GM19238 (cell line): ENCODE measurements around the gene OPA1.

Experiments
- DNase-seq: peaks from one replicate; pipeline ENCODE4 v3.0.0; 2011; ENCODE audit warnings: low spot score; ENCODE audit not compliant: insufficient read length

Gene OPA1

DNA sequence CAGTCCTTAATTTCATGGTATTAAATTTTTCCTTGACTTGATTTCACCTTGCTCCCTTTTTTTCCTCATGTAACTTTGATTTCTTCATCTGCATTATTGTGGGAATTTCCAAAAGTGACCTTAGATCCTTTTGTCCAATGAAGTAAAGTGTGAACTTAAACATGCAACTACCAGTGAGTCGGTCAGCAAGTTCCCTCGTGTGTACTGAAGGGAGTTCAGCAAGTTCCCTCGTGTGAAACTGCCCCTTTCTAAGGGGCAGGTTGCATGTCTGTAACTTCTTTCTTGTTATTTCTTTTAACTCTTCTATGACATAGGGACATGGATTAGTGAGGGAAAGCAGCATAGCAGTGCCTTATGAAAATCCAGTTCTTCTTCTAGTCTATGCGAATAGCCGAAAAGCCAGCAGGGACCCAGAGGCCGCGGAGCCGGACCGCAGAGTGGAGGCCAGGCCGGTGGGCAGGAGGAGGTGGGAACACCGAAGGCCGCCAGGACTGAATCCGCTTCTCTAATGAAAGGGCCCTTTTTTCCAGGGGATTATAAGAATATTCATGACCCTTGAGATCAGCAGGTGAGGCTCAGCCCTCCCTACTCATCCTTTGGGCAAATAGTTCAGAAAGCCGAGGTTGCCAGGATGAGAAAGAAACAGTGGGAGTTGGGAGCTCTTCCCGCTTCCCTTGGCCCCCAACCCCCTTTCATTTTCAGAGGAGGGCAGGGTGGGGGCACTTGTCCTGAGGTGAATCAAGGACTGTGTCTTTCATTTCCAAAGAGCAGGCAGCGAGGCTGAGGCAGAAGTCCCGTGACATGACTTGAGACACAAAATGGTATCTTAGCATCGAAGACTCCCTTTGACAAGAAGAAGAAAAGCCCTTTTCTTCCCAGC lies 117.5 kb downstream of the OPA1 start:
- no peak for DNase-seq

DNA sequence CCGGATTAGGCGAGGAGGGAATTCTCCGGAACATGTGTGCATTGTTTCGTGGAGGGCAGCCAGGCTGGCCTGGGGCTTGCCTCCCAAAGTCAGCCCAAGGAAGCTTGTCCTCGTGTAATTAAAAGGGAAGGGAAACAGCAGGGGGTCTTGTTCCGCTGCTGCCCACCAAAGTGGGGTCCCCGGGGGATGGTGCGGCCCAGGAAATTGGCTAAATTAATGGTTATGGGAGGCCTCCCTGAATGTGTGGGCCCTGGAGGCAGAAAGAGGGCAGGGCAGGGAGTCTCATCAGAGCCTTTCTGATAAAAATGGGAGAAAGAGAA lies 118.1 kb downstream of the OPA1 start:
- DNase-seq: no peak

DNA sequence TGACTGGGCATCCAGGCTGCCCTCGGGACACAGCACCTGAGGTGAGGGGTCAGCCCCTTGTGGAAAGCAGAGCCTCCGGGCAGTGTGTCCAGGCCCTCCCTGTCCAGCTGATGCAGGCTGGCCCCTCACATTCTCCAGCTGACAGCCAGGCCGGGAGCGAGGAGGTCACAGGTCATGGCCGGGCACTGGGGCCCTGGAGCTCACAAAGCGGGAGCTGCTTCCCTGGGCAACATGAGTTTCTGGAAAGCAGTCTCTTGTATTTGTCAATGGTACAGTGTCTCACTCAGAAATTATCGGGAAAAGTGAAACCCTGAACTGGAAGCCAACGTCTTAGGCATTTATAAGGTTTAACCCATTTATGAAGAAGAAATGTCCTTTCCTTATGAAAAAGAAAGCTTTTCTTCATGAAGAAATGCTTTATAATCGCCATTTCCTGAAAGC lies 118.5 kb downstream of the OPA1 start:
- no peak for DNase-seq

DNA sequence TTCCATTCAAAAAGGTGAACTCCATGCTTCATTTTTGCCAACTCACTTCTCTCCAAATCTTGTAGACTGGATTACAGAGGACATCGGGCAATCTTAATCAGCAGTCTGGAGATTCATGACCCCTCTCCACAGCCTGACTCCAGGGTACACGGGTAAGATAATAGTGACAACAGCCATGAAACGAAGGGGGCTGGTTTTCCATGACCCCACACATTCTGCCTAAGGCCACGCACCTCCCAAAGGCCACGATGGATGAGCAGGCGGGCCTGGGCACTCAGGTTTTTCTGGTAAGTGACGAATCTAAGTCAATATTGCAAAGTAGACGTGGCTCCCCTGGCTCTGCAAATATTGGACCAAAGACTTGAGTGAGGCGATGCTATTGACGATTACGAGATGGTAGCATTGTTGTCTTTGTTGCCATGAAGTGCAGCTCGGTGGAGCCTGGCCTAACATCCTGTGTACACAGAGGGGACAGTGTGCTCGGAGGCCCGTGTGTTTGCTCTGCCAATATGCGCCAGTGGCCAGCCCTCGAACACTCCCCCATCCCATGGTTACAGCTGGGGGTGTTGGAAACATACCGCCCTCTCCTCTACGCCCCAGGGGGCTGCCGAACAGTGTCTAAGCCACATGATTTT lies 119.1 kb downstream of the OPA1 start:
- DNase-seq: no peak

DNA sequence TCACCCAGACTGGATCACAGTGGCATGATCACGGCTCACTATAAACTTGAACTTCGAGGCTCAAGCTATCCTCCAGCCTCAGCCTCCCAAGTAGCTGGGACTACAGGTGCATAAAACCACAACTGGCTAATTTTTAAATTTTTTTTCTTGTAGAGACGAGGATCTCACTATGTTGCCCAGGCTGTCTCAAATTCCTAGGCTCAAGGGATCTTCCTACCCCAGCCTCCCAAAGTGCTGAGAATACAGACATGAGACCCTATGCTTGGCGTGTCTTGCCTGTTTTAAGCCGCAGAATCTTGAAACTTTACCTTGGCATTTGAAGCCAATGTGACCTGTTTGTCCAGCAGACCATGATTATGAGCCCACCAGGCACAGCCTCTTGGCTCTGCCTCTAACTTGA lies 119.9 kb downstream of the OPA1 start:
- no peak for DNase-seq

DNA sequence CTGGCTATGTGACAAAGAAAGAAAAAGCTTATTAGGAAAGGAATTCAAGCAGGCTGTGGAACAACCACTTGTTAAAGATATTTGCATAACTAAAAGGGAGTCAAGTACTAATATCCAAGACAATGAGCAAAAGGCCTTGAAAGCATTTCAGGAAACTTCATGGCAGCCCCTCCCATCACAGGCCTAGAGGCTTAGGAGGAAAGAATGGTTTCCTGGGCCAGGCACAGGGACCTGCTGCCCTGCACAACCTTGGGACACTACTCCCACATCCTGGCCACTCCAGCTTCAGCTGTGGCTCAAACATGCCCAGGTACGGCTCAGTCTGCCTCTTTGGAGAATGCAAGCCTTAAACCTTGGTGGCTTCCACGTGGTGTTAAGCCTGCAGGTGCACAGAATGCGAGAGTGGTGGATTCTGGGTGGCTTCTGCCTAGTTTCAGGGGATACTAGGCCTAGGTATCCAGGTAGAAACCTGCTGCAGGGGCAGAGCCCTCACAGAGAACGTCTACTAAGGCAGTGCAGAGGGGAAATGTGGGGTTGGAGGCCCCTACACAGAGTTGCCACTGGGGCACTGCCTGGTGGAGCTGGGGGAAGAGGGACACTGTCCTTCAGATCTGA lies 121.6 kb downstream of the OPA1 start:
- DNase-seq: no peak

DNA sequence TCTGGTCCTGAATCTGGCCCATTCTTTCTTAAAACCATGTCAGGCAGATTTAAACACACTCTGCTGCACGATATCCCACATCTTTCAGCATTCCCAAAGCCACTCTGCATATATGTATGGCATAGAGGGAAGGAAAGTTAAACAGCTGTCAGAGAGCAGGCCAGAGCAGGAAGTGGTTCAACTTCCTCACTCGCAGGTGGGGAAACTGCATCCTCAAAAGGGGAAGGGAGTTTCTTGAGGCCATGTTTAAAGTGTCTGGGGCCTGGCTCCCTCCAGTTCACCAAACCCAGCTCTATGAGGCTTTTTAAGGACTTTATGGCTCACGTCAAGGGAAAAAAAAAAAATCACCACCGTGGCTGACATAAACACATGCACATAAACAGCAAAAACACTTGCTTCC lies 123.1 kb downstream of the OPA1 start:
- no peak for DNase-seq

DNA sequence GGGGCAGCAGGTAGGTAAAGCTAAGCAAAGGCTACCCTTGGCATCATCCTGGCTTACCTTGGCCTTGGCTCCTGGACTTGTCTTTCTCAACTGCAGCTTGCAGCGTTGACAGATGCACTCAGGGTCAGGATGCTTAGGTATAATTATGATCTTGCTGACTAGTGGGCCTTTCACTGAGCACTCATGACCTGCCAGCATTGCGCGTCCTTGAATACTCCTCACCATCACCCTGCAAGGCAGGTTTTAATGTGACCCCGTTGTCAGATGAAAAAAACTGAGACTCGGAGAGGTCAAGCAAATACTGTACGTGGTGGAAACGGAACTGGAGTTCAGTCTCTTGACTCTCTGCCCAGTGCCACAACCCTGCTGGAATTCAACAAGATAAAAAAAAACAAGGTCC lies 126.7 kb downstream of the OPA1 start:
- DNase-seq: no peak

DNA sequence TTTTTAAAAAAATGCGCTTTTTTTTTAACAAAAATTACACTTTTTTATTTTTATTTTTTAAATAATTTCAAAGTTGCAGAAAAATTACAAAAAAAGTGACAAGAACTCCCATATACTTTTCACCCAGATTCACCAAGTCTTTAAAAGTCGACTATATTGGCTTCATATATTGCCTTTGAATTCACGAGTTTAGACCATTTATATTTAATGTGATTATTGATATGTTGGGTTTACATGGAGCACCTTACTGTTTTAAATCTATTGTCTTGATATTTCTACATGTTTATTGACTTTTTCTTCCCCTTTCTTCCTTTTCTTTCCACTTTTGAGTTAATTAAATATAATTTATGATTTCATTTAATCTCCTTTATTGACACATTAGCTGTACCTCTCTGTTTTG lies 127.2 kb downstream of the OPA1 start:
- no peak for DNase-seq

DNA sequence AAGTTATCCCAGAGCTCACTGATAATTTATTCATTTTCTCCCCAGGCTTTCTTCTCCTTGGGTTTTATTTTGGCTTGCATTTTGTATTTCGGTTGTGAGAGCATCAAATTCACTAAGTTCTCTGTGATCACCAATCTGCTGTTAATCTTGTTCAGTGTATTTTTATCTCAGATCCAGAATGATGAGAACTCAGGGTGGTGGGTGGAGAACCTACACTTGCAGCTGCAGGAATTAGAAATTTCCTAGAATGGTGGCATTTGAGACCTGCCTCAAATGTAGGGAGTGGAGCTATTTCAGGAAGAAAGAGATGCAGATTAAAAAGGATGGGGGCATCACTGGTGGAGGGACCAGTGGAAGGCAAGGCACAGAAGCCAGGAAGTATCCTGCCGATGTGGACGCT lies 129.6 kb downstream of the OPA1 start:
- no peak for DNase-seq

DNA sequence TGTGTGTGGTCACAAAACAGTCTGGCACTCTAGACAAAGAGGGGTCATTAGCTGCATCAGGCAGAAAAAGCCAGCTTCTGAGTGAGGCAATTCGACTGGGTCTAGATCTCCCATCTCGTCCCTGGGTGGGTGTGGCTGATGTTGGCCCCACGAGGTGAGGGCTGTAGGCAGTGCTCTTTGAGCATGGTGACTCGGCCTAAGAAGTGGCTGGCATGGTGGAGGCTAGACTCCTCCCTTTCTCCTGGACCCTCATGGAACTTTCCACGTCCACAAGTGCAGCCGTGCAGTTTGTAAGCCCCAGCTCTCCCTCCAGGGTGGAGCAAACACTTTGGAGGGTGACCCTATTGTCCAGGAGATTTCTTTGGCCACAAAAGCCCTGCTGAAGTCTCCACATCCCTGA lies 134.1 kb downstream of the OPA1 start:
- no peak for DNase-seq

DNA sequence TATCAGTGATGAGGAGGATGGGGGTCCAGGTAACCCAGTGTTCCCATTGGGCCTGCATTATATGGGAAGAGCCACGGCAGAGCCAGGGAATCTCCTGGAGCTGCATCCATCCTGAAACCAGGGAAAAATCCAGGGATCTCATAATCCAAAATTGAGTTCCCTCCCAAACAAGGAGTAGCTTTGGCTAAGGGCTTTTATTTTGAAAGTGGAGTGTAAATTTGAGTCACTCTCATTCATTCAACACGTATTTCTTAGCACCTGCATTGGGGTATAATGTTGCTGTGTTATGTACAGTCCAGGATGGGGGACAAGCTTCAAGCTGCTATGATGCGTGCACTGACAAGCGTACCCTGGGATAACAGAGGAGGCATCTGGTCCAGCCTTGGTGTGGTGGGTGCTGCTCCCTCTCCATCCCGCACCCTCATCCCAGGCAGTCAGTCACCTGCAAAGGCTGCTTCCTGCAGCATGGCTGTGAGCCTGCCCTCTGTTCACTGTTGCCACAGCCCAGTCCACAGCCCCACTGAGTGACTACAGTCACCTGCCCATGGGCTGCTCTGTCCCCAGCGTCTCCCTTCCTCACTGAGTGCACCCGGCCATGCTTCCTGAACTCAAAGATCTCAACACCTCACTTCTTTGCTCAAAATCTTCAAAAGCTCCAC lies 135.6 kb downstream of the OPA1 start:
- DNase-seq: no peak

DNA sequence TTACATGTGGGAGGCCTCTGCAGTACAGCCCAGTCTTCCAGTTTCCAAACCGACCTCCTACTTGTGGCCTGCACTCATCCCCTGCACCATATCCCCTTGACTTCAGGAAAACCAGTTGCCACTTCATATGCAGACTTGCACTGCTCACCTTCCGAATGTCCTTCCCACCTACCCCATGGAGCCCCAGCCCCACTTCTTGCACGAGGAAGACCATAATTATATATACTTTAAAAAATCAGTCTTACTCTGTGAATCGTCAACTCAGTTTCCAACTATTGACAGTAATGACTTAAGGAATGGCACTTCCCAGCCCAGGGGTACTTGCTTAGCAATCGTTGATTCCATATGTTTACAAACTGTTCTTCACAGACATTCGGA lies 136.1 kb downstream of the OPA1 start:
- DNase-seq: no peak

DNA sequence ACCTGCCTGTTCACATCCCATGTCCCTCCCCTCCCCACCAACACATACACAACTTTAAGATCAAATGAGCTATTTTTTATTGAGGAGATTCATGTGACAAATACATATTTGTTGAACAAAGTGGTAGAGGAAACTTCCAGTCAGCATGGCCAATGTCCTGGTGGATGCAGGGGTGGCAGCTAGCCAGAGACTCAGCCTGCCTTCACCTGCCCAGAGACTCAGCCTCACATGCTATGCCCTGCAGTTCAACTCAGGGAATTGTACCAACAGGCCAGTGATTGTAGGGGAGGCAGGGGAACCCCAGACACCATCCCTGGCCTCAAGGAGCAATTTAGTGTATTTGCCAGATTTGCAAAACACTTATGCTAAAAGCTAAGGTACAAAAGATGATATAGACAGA lies 136.6 kb downstream of the OPA1 start:
- DNase-seq: no peak

DNA sequence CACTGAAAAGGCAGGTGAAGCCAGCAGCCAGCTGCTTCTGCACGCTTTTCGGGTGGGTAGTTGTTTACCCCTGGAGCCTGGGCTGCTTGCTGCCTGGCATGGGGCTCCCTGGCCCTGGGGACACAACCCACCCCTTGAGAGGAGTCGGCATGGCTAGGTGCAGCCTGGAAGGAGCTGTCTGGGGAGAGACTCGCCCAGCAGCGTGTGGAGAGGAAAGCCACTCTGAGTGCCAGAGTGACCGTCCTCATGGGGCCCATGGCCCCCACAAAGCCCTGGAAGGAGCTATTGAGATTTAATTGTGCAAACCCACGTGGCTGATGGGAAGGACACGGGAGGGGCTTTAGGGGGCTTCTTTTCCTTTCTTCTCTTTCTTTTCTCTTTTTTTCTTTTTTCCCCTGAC lies 137.5 kb downstream of the OPA1 start:
- no peak for DNase-seq

DNA sequence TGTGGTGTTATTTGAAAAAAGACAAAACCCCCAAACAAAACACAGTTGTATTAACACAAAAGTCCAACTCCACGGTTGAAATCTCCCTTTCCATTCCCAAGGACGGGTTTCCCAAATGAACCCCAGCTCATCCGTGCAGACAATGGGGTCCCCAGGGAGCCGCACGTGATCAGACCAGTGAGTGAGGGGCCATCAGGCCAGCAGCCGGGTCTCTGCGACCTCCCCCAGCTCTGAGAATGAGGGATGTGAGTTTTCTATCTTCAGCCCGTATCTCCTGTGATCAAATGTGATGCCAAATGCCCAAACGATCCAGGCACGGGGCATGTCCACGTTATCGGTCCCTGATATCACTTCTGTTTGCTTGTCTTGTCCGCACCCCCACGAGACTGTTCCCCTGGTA lies 138.0 kb downstream of the OPA1 start:
- no peak for DNase-seq

DNA sequence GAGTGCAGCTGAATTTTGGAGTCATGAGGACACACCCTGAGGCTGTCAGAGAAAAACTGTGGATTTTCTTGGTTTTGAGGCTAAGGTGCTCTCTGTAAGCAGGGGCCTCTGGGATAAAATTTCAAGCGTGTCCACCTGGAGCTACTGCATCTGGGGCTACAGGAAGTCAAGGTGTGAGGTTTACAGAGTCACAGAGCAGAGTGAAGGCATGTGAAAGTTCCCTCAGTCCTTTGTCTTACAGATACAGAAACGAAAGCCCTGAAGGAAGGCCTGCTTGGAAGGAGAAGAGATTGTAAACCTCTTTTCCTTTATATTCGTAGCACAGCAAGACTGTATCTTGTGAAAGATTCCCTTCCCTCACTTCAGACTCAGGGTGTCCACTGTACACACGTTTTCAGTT lies 138.6 kb downstream of the OPA1 start:
- no peak for DNase-seq

DNA sequence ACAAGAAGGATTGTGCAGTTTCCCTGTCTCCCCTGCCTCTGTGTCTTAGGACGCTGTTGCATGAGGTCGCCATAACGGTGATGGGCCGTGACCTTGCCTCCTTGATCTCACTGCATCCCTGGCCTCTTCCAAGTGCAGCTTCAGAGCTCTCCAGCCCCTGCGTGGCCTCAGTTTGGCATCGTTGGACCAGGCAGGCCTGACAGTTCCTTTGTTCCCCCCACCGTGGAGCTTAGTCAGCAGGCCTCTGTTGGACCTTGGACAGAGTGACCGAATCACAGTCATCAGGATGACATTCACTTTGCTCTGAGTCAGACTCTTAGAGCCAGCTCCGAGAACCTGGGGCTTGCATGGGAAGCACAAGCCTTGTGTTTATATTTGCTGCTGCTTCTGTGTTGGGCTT lies 139.4 kb downstream of the OPA1 start:
- no peak for DNase-seq

DNA sequence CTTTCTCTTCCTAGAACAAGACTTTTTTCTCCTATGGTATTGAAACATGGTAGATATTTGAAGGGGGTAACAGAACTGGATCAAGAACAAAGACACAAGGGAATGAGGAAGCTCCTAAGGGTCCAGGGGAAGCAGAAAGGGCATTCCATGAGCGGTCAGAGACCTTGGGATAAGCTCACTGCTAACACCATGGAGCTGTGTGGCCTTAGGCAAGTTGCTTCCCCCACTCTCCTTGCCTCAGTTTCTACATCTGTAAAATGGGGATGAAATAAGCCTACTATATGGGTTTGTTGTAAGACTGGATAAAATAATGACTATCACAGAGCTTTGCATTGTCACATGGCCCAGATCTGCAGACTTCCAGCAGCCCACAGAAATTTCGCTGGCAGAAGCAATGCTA lies 139.8 kb downstream of the OPA1 start:
- DNase-seq: no peak

DNA sequence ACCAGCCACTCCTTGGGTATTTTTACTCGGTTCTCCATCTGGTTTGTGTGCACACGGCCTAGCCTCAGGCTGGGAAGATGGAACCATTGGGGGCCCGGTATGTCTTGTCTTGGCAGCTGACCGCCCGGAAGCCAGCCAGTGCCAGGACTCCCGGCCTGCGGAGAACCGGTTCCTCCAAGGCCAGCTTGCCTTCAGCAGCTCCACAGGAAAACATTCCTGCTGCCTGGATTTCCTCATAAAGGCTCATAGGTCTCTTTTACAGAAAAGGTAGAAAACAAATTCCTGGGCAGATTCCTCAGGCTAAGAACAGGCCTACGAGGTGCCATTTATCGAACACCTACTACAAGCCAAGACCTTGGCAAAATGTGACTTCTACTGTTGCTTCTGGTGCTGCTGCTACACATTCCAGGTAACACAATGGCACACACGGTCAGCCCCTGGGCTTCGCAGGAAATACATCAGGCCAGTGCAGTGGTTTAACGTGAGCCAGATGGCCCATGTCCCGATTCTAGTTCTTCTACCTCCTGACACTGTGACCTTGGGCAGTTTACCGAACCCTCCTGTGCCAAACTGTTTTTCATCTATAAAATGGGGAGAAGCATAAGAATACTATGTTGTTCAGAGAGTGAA lies 141.8 kb downstream of the OPA1 start:
- DNase-seq: no peak

DNA sequence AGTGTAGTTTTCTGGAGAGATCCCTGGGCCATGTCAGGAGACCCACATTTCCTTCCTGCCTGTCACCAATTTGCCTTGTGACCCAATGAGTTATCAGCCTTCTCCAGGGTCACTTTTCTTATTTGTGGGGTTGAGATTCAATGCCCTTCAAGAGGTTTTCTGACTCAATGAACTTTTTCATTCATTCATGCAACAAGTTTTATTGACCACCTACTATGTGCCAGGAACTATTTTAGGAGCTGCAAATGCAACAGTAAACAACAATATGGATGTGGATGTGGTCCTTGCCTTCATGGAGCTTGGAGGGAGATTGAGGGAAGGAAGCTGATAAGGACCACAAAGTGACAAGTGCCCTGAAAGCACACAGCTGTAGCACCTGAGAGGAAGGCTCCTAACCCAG lies 142.8 kb downstream of the OPA1 start:
- DNase-seq: no peak

DNA sequence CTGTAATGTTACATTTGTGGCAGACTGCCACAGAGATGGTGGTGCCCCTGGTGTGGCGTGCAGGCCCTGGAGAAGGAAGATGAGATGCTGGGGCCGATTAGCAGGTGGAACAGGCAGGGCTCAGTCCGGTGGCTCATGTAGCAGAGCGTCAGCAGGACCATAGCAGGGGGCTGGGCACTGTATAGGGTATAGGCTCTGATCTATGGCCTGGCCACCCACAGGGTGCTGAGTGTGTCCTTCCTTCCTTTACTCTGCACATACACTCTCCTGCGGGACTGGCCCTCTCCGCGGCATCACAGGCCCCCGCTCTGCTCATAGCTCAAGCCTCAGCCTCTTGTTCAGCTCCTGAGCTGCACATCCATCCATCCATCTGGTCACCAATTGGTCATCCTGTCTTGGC lies 143.6 kb downstream of the OPA1 start:
- DNase-seq: no peak
